Peyer's patch (tissue), 4 donors: ENCODE data around the gene SNX24. TPM values are rescaled to one million over a fixed set of nuclear protein-coding genes. Genes with fewer than 3 reads are reported as not detected.

ENCODE experiments used
- DNase-seq, 3 donors: peaks; one replicate each; pipeline ENCODE4 v3.0.0-alpha.2; 2017 to 2019
- H3K27ac ChIP-seq, 4 donors: fragments of 200-600 bp; sonication (generic); one replicate each; pipeline ENCODE4 v1.5.1; 2016 to 2019
- H3K27me3 ChIP-seq, 2 donors: fragments of 200-600 bp; sonication (generic); one replicate each; pipeline ENCODE4 v1.5.1; 2019
- H3K36me3 ChIP-seq, 3 donors: fragments of 200-600 bp; sonication (generic); one replicate each; pipeline ENCODE4 v1.5.1; 2016 to 2019
- H3K4me1 ChIP-seq, 4 donors: fragments of 200-600 bp; sonication (generic); one replicate each; pipeline ENCODE4 v1.5.1; 2016 to 2019
- H3K4me3 ChIP-seq, 4 donors: fragments of 200-600 bp; sonication (generic); 1 replicate in 3 of 4; 2 replicates in 1 of 4; pipeline ENCODE4 v1.5.1; 2016 to 2019; ENCODE audit warnings: mild to moderate bottlenecking in 1 of 4
- H3K9me3 ChIP-seq, 4 donors: fragments of 200-600 bp; sonication (generic); one replicate each; pipeline ENCODE4 v1.5.1; 2016 to 2019; ENCODE audit warnings: mild to moderate bottlenecking in 1 of 4
- POLR2A ChIP-seq, 2 donors: fragments of 450-650 bp; IDR thresholded peaks; one replicate each; pipeline ENCODE4 v1.5.1; 2017; ENCODE audit warnings: antibody characterized with exemption in 2 of 2, mild to moderate bottlenecking in 2 of 2, moderate library complexity in 2 of 2
- total RNA-seq, 4 donors: library from RNA; depleted of rRNA; stranded (reverse); fragments of >200 nt; gene quantifications; one replicate each; pipeline ENCODE4 v1.1.0, GENCODE V29; 2016
- TF ChIP-seq, protein P1 (sequence below), 6 experiments: fragments of 450-650 bp in 4 of 6; fragments of 200-600 bp in 2 of 6; sonication (generic) in 1 of 6; IDR thresholded peaks; one replicate each; pipeline ENCODE4 v1.5.1; 2017 to 2019; ENCODE audit warnings: antibody characterized with exemption in 6 of 6, mild to moderate bottlenecking in 3 of 6, moderate library complexity in 1 of 6

The SNX24 gene
- total RNA-seq, 4 donors from 2014 or later: 19.4 to 45.5 (median 29.3) TPM

DNA sequence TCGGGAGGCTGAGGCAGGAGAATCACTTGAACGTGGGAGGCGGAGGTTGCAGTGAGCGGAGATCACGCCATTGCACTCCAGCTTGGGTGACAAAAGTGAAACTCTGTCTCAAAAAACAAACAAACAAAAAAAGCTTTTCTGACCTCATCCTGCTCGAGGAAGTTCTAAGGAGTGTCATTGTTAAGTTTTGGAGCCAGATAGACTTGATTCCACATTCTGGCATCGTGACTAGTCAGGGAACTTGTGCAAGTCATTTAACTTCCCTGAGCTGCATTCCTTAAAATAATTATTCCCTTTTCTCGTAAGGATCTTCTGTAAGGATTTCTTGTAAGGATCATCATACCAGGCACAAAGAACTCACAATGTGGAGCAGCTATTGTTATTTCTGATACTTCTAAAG lies 26.2 kb downstream of the SNX24 start:
- no peak overlapping the region for H3K4me3 ChIP-seq
- H3K36me3 ChIP-seq: no peaks in the 10 kb centered on the region
- no peak for TF ChIP-seq POLR2A (IDR thresholded peaks at IDR 0.05)
- H3K27me3 ChIP-seq: no peaks in the 10 kb centered on the region
- no peak for DNase-seq
- no peaks in the 10 kb centered on the region for H3K4me1 ChIP-seq
- no peaks in the 10 kb centered on the region for H3K9me3 ChIP-seq
- no peak overlapping the region for H3K27ac ChIP-seq

- Histone ChIP-seq H3K27ac (no peak overlapping the region), H3K4me3 (no peak overlapping the region)
- TF ChIP-seq, protein P1, sequence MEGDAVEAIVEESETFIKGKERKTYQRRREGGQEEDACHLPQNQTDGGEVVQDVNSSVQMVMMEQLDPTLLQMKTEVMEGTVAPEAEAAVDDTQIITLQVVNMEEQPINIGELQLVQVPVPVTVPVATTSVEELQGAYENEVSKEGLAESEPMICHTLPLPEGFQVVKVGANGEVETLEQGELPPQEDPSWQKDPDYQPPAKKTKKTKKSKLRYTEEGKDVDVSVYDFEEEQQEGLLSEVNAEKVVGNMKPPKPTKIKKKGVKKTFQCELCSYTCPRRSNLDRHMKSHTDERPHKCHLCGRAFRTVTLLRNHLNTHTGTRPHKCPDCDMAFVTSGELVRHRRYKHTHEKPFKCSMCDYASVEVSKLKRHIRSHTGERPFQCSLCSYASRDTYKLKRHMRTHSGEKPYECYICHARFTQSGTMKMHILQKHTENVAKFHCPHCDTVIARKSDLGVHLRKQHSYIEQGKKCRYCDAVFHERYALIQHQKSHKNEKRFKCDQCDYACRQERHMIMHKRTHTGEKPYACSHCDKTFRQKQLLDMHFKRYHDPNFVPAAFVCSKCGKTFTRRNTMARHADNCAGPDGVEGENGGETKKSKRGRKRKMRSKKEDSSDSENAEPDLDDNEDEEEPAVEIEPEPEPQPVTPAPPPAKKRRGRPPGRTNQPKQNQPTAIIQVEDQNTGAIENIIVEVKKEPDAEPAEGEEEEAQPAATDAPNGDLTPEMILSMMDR (IDR thresholded peaks at IDR 0.05): no peak
- no peak for TF ChIP-seq POLR2A (IDR thresholded peaks at IDR 0.05)
These were observed 28.9 kb downstream of the SNX24 start for GRCh38 chr5:122874179-122874875.

GRCh38 chr5:122877518-122877917 lies 32.1 kb downstream of the SNX24 start:
- H3K27ac ChIP-seq: no peak overlapping the region
- TF ChIP-seq POLR2A (IDR thresholded peaks at IDR 0.05): no peak
- TF ChIP-seq, protein P1 (IDR thresholded peaks at IDR 0.05): no peak
- DNase-seq: no peak
- H3K27me3 ChIP-seq: no peaks in the 10 kb centered on the region
- no peaks in the 10 kb centered on the region for H3K36me3 ChIP-seq
- H3K9me3 ChIP-seq: no peaks in the 10 kb centered on the region
- H3K4me3 ChIP-seq: no peak overlapping the region
- no peaks in the 10 kb centered on the region for H3K4me1 ChIP-seq

More at GRCh38 chr5:122874179-122874875, 28.9 kb downstream of the SNX24 start:
- H3K36me3 ChIP-seq: no peaks in the 10 kb centered on the region
- no peak for DNase-seq
- H3K27me3 ChIP-seq: no peaks in the 10 kb centered on the region
- H3K4me1 ChIP-seq: no peaks in the 10 kb centered on the region
- no peaks in the 10 kb centered on the region for H3K9me3 ChIP-seq

DNA sequence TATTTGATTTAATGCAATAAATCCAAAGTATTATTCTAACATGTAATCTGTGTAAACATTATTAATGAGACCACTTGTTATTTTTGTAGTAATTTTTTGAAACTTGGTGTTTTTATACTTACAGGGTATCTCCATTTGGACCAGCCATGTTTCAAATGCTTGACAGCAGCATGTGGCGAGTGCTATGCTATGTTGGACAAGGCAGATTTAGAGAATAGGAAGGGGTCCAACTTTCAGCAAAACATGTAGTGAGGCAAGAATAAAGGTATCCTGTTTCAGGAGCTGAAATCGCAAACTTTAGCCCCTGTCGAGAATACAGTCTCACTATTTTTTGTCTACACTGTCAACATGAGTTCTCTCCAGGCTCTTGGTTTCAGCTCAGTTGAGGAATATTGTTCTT lies 33.7 kb downstream of the SNX24 start:
- Histone ChIP-seq H3K27me3 (no peaks in the 10 kb centered on the region), H3K4me1 (no peaks in the 10 kb centered on the region), H3K9me3 (no peaks in the 10 kb centered on the region), H3K27ac (no peak overlapping the region), H3K36me3 (no peaks in the 10 kb centered on the region), H3K4me3 (no peak overlapping the region)
- no peak for DNase-seq
- TF ChIP-seq, protein P1 (IDR thresholded peaks at IDR 0.05): no peak
- TF ChIP-seq POLR2A (IDR thresholded peaks at IDR 0.05): no peak

GRCh38 chr5:122880170-122880689 lies 34.8 kb downstream of the SNX24 start:
- no peak overlapping the region for H3K27ac ChIP-seq

DNA sequence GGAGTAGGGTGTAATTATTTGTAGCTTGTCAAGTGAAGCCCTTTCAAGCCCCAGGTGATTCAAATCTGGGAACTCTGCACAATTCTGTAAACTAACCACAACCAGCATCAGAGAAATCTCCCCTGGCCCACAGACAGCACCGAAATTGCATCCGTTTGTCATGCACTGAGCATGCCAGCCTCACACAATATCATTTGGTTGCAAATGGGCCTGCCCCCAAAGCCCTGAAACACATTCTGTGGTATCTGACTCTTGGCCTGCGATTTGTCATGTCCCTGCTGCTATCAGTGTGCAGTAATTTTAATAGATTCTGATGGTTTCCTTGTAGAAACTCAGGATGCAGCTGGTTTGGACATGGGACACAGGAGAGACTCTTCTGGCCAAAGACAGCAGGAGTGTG lies 35.3 kb downstream of the SNX24 start:
- DNase-seq: no peak
- no peaks in the 10 kb centered on the region for H3K9me3 ChIP-seq
- H3K27ac ChIP-seq: no peak overlapping the region
- no peak overlapping the region for H3K4me3 ChIP-seq
- no peaks in the 10 kb centered on the region for H3K4me1 ChIP-seq
- no peaks in the 10 kb centered on the region for H3K36me3 ChIP-seq
- H3K27me3 ChIP-seq: no peaks in the 10 kb centered on the region
- TF ChIP-seq POLR2A (IDR thresholded peaks at IDR 0.05): no peak
- TF ChIP-seq, protein P1 (IDR thresholded peaks at IDR 0.05): no peak

More at GRCh38 chr5:122880170-122880689, 34.8 kb downstream of the SNX24 start:
- H3K36me3 ChIP-seq: no peaks in the 10 kb centered on the region
- TF ChIP-seq POLR2A (IDR thresholded peaks at IDR 0.05): no peak
- TF ChIP-seq, protein P1 (IDR thresholded peaks at IDR 0.05): no peak
- no peaks in the 10 kb centered on the region for H3K4me1 ChIP-seq
- H3K27me3 ChIP-seq: no peaks in the 10 kb centered on the region
- DNase-seq: no peak
- no peak overlapping the region for H3K4me3 ChIP-seq
- H3K9me3 ChIP-seq: no peaks in the 10 kb centered on the region
